ENCODE results near the gene CTU2. TPM values are rescaled to one million over a fixed set of nuclear protein-coding genes. Genes with fewer than 3 reads are reported as not detected.

CTU2 gene
- total and polyA plus RNA-seq, 2 donors (not counting 1 experiment from before 2014, with no cell fraction given): 7.6 to 11.9 TPM

DNA sequence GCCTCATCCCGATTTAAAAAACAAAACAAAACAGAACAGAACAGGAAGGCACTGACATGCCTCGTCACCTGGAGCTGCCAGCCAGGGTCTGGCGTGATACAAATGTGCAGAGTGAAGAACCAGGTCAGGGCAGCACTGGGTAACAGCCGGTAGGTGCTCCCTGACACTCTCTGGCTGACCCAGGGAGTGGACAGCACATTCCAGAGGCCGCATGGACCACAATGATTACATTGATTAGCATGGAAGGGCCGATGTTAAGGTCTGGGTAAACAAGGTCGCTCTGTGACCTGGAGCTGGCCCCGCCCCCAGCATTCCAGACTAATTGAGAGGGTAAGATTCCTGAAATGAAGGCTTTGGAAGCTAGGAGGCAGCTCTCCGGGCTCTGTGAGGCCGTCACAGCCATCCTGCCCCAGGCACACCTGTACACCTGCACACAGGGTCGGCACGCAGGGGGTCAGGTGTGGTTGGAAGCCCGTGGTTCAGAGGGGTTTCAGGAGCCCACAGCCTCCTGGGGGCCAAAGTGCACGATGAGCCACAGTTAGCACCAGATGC is 57.3 kb downstream of the CTU2 start:
- Histone ChIP-seq H3K79me2 (ENCODE audit: control insufficient read depth, insufficient read depth, low read length) (peaks cover 97% of the 10 kb centered on the region), H3K4me2 (ENCODE audit: extremely low read depth, insufficient read depth, low read length) (no peak overlapping the region), H3K27me3 (ENCODE audit: control insufficient read depth, insufficient read depth, low read length) (no peaks in the 10 kb centered on the region), H3K36me3 (ENCODE audit: control insufficient read depth, insufficient read depth, low read length) (peaks cover 7% of the 10 kb centered on the region), H3K9me3 (ENCODE audit: control insufficient read depth, insufficient read depth, low read depth, low read length) (no peaks in the 10 kb centered on the region), H2AFZ (ENCODE audit: low read length) (no peak overlapping the region), H3K4me1 (ENCODE audit: control insufficient read depth, extremely low read depth, insufficient read depth, low read length) (peaks cover 27% of the 10 kb centered on the region), H4K20me1 (ENCODE audit: control insufficient read depth, extremely low read depth, insufficient read depth, low read length) (no peaks in the 10 kb centered on the region), H3K4me3 (replicated peaks in 1 of 4; ENCODE audit: control extremely low read depth in 1 of 4, insufficient read depth in 1 of 4, low read depth in 3 of 4, low read length in 4 of 4) (no peak overlapping the region), H3K27ac (ENCODE audit: insufficient read depth, low read length) (no peak overlapping the region), H3K9ac (ENCODE audit: insufficient read depth, low read length) (no peak overlapping the region)
- no peak for TF ChIP-seq EZH2 (IDR thresholded peaks at IDR 0.05; ENCODE audit: low read length, missing control alignments)
- TF ChIP-seq CTCF (conservative IDR thresholded peaks at IDR 0.05 in 1 of 2, IDR thresholded peaks at IDR 0.05 in 1 of 2; ENCODE audit: low read depth in 1 of 2, low read length in 2 of 2): no peak
- no peak for DNase-seq (ENCODE audit: low read depth in 2 of 2)

DNA sequence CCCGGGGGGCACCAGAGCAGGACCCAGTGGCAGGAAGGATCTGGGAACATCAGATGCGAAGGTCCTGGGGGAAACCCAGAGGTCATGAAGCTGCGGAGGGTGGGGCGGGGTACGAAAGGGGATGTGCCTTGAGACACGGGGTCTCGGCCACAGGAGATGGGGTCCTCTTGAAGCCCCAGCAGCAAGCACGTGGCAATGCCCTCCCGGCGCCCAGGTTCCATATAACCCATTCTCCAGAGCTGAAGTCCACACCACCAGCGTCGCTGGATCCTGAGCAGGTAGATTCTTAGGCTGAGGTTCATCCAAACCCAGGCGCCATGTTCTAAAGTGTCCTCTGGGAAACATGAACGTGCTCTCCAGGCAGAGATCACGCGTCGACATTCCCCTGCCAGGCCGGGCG is 57.8 kb downstream of the CTU2 start:
- Histone ChIP-seq H3K9ac (ENCODE audit: insufficient read depth, low read length) (no peak overlapping the region), H2AFZ (ENCODE audit: low read length) (no peak overlapping the region), H3K27me3 (ENCODE audit: control insufficient read depth, insufficient read depth, low read length) (no peaks in the 10 kb centered on the region), H3K79me2 (ENCODE audit: control insufficient read depth, insufficient read depth, low read length) (peaks cover 97% of the 10 kb centered on the region), H3K4me3 (replicated peaks in 1 of 4; ENCODE audit: control extremely low read depth in 1 of 4, insufficient read depth in 1 of 4, low read depth in 3 of 4, low read length in 4 of 4) (no peak overlapping the region), H3K27ac (ENCODE audit: insufficient read depth, low read length) (no peak overlapping the region), H3K4me1 (ENCODE audit: control insufficient read depth, extremely low read depth, insufficient read depth, low read length) (peaks cover 26% of the 10 kb centered on the region), H3K4me2 (ENCODE audit: extremely low read depth, insufficient read depth, low read length) (no peak overlapping the region), H3K9me3 (ENCODE audit: control insufficient read depth, insufficient read depth, low read depth, low read length) (no peaks in the 10 kb centered on the region), H4K20me1 (ENCODE audit: control insufficient read depth, extremely low read depth, insufficient read depth, low read length) (no peaks in the 10 kb centered on the region), H3K36me3 (ENCODE audit: control insufficient read depth, insufficient read depth, low read length) (peaks cover 5% of the 10 kb centered on the region)
- TF ChIP-seq EZH2 (IDR thresholded peaks at IDR 0.05; ENCODE audit: low read length, missing control alignments): no peak
- TF ChIP-seq CTCF (conservative IDR thresholded peaks at IDR 0.05 in 1 of 2, IDR thresholded peaks at IDR 0.05 in 1 of 2; ENCODE audit: low read depth in 1 of 2, low read length in 2 of 2): no peak
- DNase-seq (ENCODE audit: low read depth in 2 of 2): no peak

- peaks cover 21% of the 10 kb centered on the region for H3K4me1 ChIP-seq (ENCODE audit: control insufficient read depth, extremely low read depth, insufficient read depth, low read length)
- no peak overlapping the region for H3K4me3 ChIP-seq (replicated peaks in 1 of 4; ENCODE audit: control extremely low read depth in 1 of 4, insufficient read depth in 1 of 4, low read depth in 3 of 4, low read length in 4 of 4)
- H3K27me3 ChIP-seq (ENCODE audit: control insufficient read depth, insufficient read depth, low read length): no peaks in the 10 kb centered on the region
- H3K9ac ChIP-seq (ENCODE audit: insufficient read depth, low read length): no peak overlapping the region
- H3K9me3 ChIP-seq (ENCODE audit: control insufficient read depth, insufficient read depth, low read depth, low read length): no peaks in the 10 kb centered on the region
- H3K4me2 ChIP-seq (ENCODE audit: extremely low read depth, insufficient read depth, low read length): no peak overlapping the region
- peak in 1 of 2 donors; percentile 66 for DNase-seq (ENCODE audit: low read depth in 2 of 2)
- TF ChIP-seq CTCF (conservative IDR thresholded peaks at IDR 0.05 in 1 of 2, IDR thresholded peaks at IDR 0.05 in 1 of 2; ENCODE audit: low read depth in 1 of 2, low read length in 2 of 2): no peak
- peaks cover 97% of the 10 kb centered on the region for H3K79me2 ChIP-seq (ENCODE audit: control insufficient read depth, insufficient read depth, low read length)
- peaks cover 5% of the 10 kb centered on the region for H3K36me3 ChIP-seq (ENCODE audit: control insufficient read depth, insufficient read depth, low read length)
- H3K27ac ChIP-seq (ENCODE audit: insufficient read depth, low read length): no peak overlapping the region
- no peak overlapping the region for H2AFZ ChIP-seq (ENCODE audit: low read length)
- H4K20me1 ChIP-seq (ENCODE audit: control insufficient read depth, extremely low read depth, insufficient read depth, low read length): no peaks in the 10 kb centered on the region
Observed at GRCh38 chr16:88764913-88765349, 58.6 kb downstream of the CTU2 start.

Other genes with a start within 250 kb of the CTU2 start
- 7.9 and 10.5 TPM in 2 replicates for gene ZC3H18, start 136.1 kb upstream of the CTU2 start, total RNA-seq
- gene ZC3H18, start 136.1 kb upstream of the CTU2 start, polyA plus RNA-seq: 9.4 and 17.4 TPM in 2 replicates
- not detected in 2 replicates for gene IL17C, start 67.9 kb upstream of the CTU2 start, total RNA-seq
- gene IL17C, start 67.9 kb upstream of the CTU2 start, polyA plus RNA-seq: not detected in 2 replicates
- 124 and 130 TPM in 2 replicates for gene CYBA, start 55.5 kb upstream of the CTU2 start, total RNA-seq
- 30.8 and 74.7 TPM in 2 replicates for gene CYBA, start 55.5 kb upstream of the CTU2 start, polyA plus RNA-seq
- gene MVD, start 43.4 kb upstream of the CTU2 start, total RNA-seq: 60.1 and 204 TPM in 2 replicates
- gene MVD, start 43.4 kb upstream of the CTU2 start, polyA plus RNA-seq: 35.9 and 43.4 TPM in 2 replicates
- under 0.01 and 0.17 TPM in 2 replicates for gene SNAI3, start 20.0 kb upstream of the CTU2 start, total RNA-seq
- 0.03 TPM in 1 of 2 replicates, not detected in the other for gene SNAI3, start 20.0 kb upstream of the CTU2 start, polyA plus RNA-seq
- 9.7 and 13.6 TPM in 2 replicates for gene RNF166, start 95 bp upstream of the CTU2 start, total RNA-seq
- gene RNF166, start 95 bp upstream of the CTU2 start, polyA plus RNA-seq: 6.6 and 8.2 TPM in 2 replicates
- gene PIEZO1, start 78.7 kb downstream of the CTU2 start, total RNA-seq: 135 and 313 TPM in 2 replicates
- 94.5 and 126 TPM in 2 replicates for gene PIEZO1, start 78.7 kb downstream of the CTU2 start, polyA plus RNA-seq
- gene CDT1, start 97.3 kb downstream of the CTU2 start, total RNA-seq: 0.77 and 3.6 TPM in 2 replicates
- gene CDT1, start 97.3 kb downstream of the CTU2 start, polyA plus RNA-seq: 1.3 and 4.5 TPM in 2 replicates
- 50.3 and 95.6 TPM in 2 replicates for gene APRT, start 105.4 kb downstream of the CTU2 start, total RNA-seq
- gene APRT, start 105.4 kb downstream of the CTU2 start, polyA plus RNA-seq: 39.2 and 57.6 TPM in 2 replicates
- gene GALNS, start 150.4 kb downstream of the CTU2 start, total RNA-seq: 20.8 and 29.6 TPM in 2 replicates
- gene GALNS, start 150.4 kb downstream of the CTU2 start, polyA plus RNA-seq: 8.6 and 10.6 TPM in 2 replicates
- 46.5 and 47.7 TPM in 2 replicates for gene TRAPPC2L, start 150.6 kb downstream of the CTU2 start, total RNA-seq
- gene TRAPPC2L, start 150.6 kb downstream of the CTU2 start, polyA plus RNA-seq: 63.7 and 78.6 TPM in 2 replicates
- gene PABPN1L, start 160.2 kb downstream of the CTU2 start, total RNA-seq: not detected in 2 replicates
- gene PABPN1L, start 160.2 kb downstream of the CTU2 start, polyA plus RNA-seq: not detected in 2 replicates

Measured in fibroblast of lung (primary cell).